KBM-7 (cell line): ENCODE measurements around the gene LEP.
"Not testable (repeated sequence)": the region's sequence is repeated elsewhere in the genome, so short reads cannot be mapped to it uniquely, and the experiment has no call there.

Experiments
- DNase-seq: peaks from one replicate; pipeline ENCODE4 v3.0.0-alpha.2; 2015
- in situ Hi-C: fragments of 300-500 bp; cut with MboI; formaldehyde crosslinking; loops from 2 replicates; pipeline ENCODE4 v1.14.3; 2020; ENCODE audit warnings: low sequenced_read_pairs, low pct_unique_long_range_greater_than_20kb, mixed read lengths

LEP gene

DNA sequence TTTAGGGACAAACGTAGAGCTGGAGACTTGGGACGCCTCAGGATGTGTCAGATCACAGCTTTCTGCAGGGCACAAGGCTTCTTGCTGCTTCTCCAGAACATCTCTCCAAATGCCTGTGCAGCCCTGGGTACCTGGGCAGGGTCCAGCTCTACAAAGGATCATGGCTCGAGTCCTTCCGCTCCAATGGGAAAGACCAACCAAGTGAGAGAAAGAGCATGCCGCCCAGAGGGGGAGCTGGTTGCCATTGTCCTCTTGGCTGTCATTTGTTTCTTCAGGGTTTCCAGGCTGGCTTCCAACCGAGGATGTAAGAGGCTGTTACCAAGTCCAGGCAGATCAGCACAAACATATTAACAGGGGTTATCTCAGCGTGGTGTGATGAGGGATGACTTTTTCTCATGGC, 5.6 kb upstream of the LEP start:
- DNase-seq, result no peak
- in situ Hi-C loops, result no loop called here

DNA sequence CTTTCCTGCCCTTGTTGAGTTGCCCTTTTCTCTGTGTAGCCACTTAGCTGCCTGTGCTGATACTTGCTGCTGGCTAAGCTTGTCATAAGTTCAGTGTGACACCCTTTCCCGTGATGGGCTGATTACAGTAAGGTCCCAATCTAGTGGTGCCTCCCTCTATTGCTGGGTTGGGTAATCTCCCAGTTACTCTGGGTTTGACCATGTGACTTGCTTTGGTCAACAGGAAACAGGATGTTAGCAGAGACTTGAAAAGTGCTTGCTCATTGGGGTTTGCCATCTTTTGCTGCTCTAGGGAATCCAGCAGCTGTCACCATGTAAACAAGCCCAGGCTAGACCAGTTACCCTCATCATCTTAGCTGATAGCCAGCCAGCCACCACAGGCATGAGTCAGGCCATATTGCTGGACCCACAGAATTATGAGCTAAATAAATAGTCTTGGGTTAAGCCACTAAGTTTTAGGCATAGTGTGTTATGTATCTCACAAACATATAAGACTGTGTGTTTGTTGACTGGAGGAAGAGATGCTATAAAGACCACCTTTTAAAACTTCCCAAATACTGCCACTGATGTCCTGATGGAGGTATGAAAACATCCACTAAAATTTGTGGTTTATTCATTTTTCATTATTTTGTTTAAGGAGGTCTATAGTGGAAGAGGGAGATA, 4.0 kb upstream of the LEP start:
- peak; percentile 82 for DNase-seq
- in situ Hi-C loops, result no loop called here

DNA sequence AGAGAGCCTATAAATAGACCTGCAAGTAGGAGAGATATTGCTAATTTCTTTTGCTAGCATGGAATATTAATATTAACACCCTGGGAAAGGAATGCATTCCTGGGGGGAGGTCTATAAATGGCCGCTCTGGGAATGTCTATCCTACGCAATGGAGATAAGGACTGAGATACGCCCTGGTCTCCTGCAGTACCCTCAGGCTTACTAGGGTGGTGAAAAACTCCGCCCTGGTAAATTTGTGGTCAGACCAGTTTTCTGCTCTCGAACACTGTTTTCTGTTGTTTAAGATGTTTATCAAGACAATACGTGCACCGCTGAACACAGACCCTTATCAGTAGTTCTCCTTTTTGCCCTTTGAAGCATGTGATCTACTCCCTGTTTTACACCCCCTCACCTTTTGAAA, 1.9 kb upstream of the LEP start:
- in situ Hi-C loops, result not testable (repeated sequence)
- DNase-seq, result peak; percentile 39

DNA sequence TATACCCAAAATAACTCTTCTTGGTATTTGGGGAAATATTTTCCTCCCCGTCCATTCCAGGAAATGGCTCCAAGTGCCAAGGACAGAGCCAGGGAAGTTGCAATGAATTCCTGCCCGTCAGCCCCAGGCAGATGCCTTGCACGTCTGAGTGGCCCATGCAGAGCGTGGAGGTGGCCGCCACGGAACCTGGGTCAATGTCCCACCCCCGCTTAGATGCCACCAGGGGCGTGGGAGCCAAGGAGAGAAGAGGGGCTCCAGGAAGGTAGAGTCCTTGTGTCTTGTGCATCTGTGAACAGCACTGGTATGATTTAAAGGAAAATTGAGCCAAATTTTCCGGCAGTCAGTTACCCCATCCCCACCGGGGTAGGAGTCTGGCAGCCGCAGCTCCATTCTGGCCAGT, 1.6 kb downstream of the LEP start:
- in situ Hi-C loops, result no loop called here
- no peak for DNase-seq

DNA sequence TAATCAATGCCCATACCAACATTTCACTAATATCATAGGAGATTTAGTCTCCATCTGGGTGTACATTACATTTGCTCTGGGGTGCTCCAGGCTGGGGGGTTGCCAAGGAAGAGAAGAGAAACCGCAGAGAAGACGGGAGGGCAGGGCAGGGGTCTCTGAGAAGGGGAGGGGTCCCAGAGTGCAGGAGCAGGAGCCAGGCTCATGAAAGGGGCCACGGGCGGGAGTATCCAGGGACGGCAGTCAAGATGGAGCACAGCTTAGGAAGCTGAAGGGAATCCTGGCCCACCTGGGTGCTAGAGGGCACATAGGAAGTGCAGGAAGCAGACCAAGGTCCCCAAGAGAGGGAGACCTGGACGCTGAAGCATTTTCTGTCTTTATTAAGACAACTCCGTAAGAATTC, 2.2 kb downstream of the LEP start:
- in situ Hi-C loops, result no loop called here
- DNase-seq, result no peak

DNA sequence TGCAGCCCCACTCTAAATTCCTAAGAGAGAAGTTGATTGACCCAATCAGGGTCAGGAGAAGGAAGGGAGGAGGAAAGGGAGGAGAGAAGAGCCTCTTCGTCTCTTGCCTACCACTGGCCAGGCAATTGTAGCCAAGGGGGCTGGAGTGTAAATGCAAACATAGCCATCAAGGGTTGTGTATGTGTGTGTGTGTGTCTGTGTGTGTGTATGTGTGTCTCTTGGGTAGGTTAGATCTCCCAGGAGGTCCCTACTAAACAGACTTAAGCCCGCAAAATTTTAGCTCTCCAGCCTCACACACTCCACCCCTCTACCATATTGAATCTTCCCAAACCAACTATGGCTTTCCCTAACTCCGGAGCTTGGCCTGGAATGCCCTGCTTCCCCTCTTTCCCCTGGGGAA, 3.8 kb downstream of the LEP start:
- no peak for DNase-seq
- in situ Hi-C loops, result no loop called here

DNA sequence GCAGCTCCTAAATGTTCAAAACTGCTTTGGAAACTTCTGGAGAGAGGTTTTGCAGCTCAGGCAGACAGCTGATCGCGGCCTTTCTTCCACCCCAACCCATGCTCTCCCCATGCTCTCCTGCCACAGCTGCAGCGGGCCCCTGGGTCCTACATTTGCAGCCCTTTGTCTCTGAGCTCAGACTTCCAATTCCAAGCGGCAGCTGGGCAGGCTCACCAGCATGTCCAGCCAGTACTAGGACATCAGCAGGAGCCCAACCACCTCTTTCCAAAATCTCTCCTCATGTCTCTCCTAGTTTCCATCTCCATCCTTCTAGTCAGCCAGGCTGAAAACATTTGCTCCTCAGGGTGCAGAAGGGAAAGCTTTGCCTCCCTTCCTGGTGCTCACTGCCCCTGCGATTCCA, 6.0 kb downstream of the LEP start:
- in situ Hi-C loops, result no loop called here
- DNase-seq, result no peak

DNA sequence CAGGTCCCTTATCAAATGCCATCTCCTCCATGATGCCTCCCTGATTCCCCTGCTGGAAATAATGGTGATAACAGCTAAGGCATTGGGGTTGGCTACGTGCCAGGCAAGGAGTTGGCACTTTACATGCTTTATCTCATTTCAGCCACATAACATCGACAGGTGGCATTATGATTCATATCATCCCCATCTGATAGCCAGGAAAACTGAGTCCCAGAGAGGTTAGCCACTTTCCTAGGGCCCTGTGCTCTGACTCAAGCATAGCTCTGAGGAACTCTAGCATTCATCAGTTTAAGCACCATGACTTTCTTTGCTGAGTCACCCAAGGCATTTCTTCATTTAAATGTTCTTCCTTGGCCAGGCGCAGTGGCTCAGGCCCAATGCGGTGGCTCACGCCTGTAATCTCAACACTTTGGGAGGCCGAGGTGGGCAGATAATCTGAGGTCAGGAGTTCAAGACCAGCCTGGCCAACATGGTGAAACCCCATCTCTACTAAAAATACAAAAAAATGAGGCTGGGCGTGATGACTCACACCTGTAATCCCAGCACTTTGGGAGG, 6.6 kb downstream of the LEP start:
- DNase-seq, result no peak
- in situ Hi-C loops, result no loop called here

DNA sequence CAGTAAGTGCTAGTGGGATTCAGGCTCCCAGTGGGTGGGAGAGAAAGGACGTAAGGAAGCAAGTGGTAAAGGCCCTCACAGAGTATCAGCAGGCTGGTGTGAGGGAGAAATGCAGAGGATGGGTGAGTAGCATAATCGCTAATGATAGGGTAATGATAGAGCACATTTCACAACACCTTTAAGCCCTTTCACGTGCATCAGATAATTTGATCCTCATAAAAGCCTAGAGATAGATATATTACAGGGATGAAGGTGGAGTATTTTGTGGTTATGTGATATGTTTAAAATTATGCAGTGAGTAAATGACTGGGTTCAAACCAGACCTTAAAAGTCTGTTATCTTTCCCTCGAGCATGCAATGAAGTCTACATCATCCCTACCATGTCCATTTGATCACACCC, 10.3 kb downstream of the LEP start:
- in situ Hi-C loops, result no loop called here

DNA sequence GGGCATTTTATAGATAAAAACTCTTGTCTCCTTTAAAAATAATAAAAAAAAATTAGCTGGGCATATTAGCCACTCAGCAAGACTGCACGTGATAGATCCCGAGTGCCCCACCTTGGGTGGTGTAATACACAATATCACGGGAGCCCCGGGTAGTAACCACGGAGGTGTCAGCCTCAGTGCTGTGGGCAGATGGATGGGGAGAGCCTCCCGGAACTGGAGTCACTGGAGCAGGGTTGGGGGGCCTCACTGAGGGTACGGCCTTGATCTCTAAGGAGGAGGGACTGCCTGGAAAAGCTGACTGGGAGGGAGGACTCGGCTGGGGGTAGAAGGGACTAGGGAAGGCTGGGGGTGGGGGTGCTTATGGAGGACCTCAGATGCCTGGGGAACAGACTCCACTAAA, 12.6 kb downstream of the LEP start:
- in situ Hi-C loops, result no loop called here

More for the DNA sequence above, 10.3 kb downstream of the LEP start:
- DNase-seq, result no peak

DNA sequence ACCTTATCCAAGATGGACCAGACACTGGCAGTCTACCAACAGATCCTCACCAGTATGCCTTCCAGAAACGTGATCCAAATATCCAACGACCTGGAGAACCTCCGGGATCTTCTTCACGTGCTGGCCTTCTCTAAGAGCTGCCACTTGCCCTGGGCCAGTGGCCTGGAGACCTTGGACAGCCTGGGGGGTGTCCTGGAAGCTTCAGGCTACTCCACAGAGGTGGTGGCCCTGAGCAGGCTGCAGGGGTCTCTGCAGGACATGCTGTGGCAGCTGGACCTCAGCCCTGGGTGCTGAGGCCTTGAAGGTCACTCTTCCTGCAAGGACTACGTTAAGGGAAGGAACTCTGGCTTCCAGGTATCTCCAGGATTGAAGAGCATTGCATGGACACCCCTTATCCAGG, 13.4 kb downstream of the LEP start:
- in situ Hi-C loops, result no loop called here

More for the DNA sequence above, 12.6 kb downstream of the LEP start:
- no peak for DNase-seq

DNA sequence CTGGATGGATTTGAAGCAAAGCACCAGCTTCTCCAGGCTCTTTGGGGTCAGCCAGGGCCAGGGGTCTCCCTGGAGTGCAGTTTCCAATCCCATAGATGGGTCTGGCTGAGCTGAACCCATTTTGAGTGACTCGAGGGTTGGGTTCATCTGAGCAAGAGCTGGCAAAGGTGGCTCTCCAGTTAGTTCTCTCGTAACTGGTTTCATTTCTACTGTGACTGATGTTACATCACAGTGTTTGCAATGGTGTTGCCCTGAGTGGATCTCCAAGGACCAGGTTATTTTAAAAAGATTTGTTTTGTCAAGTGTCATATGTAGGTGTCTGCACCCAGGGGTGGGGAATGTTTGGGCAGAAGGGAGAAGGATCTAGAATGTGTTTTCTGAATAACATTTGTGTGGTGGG, 14.2 kb downstream of the LEP start:
- no peak for DNase-seq
- in situ Hi-C loops, result no loop called here

More for the DNA sequence above, 13.4 kb downstream of the LEP start:
- DNase-seq, result no peak

DNA sequence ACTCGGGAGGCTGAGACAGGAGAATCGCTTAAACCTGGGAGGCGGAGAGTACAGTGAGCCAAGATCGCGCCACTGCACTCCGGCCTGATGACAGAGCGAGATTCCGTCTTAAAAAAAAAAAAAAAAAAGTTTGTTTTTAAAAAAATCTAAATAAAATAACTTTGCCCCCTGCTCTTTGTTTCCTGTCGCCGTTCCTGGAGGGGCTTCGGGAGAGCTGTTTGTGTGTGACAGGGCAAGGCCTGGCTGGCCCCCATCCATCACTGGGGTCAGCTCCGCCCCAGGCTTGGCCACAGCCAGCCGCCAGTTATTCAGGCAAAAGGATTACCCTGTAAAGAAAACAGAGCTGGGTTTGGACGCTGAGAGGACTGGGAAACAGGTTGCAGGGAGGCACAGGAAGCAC, 16.4 kb downstream of the LEP start:
- in situ Hi-C loops, result no loop called here
- no peak for DNase-seq

DNA sequence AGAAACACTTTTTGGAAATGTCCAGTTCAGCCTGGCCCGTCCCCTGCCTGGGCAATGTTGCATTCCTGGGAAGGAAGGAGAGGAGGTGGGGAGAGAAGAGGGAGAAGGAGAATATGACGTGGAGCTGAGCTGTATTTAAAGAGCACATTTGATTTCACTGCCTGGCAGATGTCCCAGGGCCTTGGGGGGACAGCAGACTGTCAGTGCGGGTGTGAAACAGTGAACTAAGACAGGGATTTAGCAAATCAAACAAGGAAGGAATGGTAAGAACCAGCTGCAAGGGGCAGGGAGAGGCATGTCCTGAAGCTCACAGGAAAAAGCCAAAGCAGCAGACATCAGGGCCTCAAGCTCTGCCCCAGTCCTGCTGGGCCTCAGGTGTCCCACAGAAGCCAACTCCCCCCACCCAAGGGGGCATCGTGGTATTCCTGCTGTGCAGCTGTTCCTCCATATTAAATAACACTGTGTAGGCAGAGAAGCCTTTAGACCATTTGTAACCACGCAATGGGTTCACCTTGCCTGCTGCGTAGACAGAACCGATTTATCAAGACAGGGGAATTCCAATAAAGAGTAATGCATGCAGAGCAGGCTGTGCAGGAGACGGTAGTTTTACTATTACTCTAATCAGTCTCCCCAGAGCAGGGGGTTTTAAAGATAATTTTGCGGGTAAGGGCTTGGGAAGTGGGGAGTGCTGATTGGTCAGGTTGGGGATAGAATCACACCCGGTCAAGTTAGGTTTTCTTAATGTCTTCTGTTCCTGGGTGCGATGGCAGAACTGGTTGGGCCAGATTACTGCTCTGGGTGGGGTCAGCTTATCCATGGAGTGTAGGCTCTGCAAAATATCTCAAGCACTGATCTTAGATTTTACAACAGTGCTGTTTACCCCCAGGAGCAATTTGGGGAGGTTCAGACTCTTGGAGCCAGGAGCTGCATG, 18.3 kb downstream of the LEP start:
- in situ Hi-C loops, result no loop called here
- no peak for DNase-seq

DNA sequence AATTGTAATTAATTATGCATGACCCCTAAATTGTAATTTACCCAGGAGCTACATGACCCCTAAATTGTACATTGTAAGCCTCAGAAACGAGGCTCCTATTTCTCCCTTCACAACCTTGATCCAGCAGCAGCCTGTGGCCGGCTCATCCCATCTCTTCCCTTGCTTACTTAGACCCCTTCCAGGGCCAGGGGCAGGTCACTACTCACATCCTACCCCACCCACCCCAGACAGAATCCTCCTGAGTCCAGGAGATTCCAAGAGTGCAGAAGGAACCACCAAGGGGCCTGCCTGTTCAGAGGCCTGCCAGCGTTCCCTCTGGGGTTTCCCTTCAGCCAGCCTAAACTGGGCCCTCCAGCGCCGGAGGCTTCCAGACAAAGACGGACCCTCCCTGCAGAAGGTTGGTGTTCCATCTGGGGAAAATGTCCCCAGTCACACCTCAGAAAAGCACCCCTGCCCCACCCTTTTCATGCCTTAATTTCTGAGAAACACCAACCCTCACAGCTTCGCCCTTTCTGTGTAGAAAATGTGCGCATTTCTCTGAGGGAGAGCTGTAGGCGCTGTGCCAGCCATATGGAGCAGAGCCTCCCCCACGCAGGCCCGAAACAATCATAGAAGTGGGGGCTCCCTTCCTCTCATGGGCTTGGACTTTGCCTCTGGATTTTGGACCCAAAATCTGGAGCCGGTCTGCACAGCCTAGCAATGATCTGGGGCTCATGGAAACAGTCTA, 19.2 kb downstream of the LEP start:
- DNase-seq, result no peak
- in situ Hi-C loops, result no loop called here

DNA sequence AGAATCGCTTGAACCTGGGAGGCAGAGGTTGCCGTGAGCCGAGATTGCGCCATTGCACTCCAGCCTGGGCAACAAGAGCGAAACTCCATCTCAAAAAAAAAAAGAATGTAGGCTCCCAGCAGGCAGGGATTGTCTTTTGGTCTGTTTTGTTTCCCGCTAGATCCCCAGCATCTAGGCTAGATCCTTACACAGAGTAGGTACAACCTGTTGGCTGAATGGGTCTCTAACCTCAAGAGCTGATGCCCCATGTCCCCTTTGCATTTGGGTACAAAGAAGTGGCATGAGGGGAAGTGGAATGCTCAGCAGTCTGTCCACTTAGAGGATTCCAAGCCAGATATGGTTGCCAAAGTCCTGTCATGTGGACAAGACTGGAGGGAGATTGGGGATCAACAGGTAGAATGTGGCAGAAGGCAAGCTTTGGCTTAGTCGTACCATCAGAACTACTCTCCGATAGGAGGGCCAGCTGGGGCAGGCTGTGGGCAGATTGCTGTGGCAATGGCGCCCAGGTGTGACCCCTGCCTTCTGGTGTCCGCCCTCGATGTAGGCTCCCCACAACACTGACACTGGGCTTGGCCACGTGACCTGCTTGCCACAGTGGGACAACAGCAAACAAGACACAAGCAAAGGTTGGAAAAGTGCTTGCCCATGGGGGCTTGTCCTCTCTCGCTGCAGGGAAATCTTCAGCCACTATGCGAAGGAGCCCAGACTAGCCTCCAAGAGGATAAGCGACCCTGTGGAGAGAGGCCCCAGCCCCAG, 21.4 kb downstream of the LEP start:
- DNase-seq, result no peak
- in situ Hi-C loops, result no loop called here

DNA sequence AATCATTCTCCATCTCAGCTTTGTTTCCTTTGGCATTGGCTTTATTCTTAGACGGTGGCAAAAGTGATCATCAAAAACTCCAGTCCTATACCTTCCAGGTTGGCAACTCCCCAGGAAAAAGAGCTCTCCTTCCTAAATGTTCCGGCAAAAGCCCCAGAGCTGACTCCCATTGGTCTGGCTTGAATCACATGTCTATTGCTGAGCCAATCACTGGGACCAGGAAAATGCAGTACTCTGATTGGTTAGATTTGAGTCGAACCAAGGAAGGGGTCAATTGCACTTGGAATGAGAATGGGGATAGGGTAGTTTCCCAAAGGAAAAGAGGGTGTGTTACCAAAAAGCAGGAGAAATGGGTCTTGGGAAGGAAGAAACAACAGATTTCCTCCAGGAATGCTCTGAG, 22.3 kb downstream of the LEP start:
- DNase-seq, result no peak
- in situ Hi-C loops, result no loop called here

DNA sequence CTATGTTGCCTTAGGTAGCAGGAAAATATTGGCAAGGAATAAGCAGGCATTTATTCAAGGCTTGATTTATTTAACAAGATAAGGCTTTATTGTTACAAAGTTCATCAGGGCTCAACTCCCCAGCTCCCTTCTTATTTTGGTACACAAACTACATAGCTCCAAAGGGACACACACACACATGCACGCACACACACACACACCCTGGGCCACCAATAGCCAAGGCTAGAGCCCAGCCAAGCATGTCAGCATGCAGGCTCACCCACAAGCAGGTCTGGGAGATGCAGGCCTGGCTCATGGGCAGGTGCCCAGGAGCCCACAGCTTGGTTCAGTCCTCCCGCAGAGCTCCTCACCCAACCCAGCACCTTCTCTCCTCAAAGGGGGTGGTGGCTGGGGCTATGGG, 23.4 kb downstream of the LEP start:
- no peak for DNase-seq
- in situ Hi-C loops, result no loop called here
